Heart right ventricle (tissue), 16 donors: ENCODE results near the gene EPN2. TPM values are rescaled to one million over a fixed set of nuclear protein-coding genes. Genes with fewer than 3 reads are reported as not detected.

Experiments
- ATAC-seq, 8 donors: fragments of 200-7000 bp; cut with Tn5 transposase; one replicate each; pipeline ENCODE4 v1.9.1; 2020; ENCODE audit warnings: mild to moderate bottlenecking in 8 of 8, moderate library complexity in 8 of 8, moderate number of reproducible peaks in 1 of 8
- DNase-seq, 2 donors: peaks; one replicate each; pipeline ENCODE4 v3.0.0-alpha.2; 2020
- H3K27ac ChIP-seq, 10 donors: fragments of 200-600 bp; sonication (generic) in 2 of 10; one replicate each; pipeline versions ENCODE4 v1.5.0 to v1.8.0; 2020 to 2022; ENCODE audit warnings: mild to moderate bottlenecking in 3 of 10
- H3K27me3 ChIP-seq, 7 donors: fragments of 200-600 bp; one replicate each; pipeline ENCODE4 v1.8.0; 2021 to 2022; ENCODE audit warnings: mild to moderate bottlenecking in 2 of 7
- H3K36me3 ChIP-seq, 9 donors: fragments of 200-600 bp; sonication (generic) in 1 of 9; one replicate each; pipeline versions ENCODE4 v1.5.0 to v1.8.0; 2020 to 2022; ENCODE audit warnings: mild to moderate bottlenecking in 2 of 9
- H3K4me1 ChIP-seq, 9 donors: fragments of 200-600 bp; sonication (generic) in 1 of 9; one replicate each; pipeline versions ENCODE4 v1.5.0 to v1.8.0; 2020 to 2022; ENCODE audit warnings: mild to moderate bottlenecking in 4 of 9
- H3K4me3 ChIP-seq, 10 donors: fragments of 200-600 bp; sonication (generic) in 2 of 10; one replicate each; pipeline versions ENCODE4 v1.5.0 to v1.8.0; 2020 to 2022; ENCODE audit warnings: mild to moderate bottlenecking in 7 of 10, moderate library complexity in 2 of 10
- H3K9me3 ChIP-seq, 11 donors: fragments of 200-600 bp in 10 of 11; sonication (generic) in 2 of 11; one replicate each; pipeline versions ENCODE4 v1.5.0 to v1.8.0; 2013 to 2022; ENCODE audit warnings: mild to moderate bottlenecking in 2 of 11, control low read depth in 1 of 11, moderate library complexity in 1 of 11
- CTCF ChIP-seq, 9 donors: fragments of 200-600 bp; sonication (generic) in 2 of 9; IDR thresholded peaks; one replicate each; pipeline versions ENCODE4 v1.5.0 to v1.8.0; 2021 to 2022; ENCODE audit warnings: antibody characterized with exemption in 9 of 9, mild to moderate bottlenecking in 5 of 9, moderate library complexity in 1 of 9
- WGBS, 2 donors: extraction: QIAGEN DNeasy Blood & Tissue Kit; methylation state at CpG; one replicate each; pipeline ENCODE4 v1.1.7; 2013; ENCODE audit warnings: inconsistent platforms in 1 of 2; 5-methylcytosine and 5-hydroxymethylcytosine counted together
- intact Hi-C, 10 donors: fragments of 100-400 bp; cut with DNase I; formaldehyde crosslinking; loops; one replicate each; pipeline versions ENCODE4 v1.11.1 to v1.14.2; 2022
- polyA plus RNA-seq, 2 donors: library from polyadenylated mRNA; stranded (reverse); fragments of 200-250 nt; gene quantifications; one replicate each; pipeline ENCODE4 v1.2.3, GENCODE V29; 2013
- total RNA-seq, 10 donors: library from RNA; stranded (reverse); fragmentation: NEBNext Ultra II Directional in 3 of 10; extraction: Animal tissue kit (Norgen Biotek cat#: 25700) in 3 of 10; gene quantifications; one replicate each; pipeline versions ENCODE4 v1.2.1 to v1.2.4, GENCODE V29; 2021 to 2023
- donor health status: Arrhythmogenic right ventricular cardiomyopathy.
- donor health status: ischemic (EF 13 %, LVEDD 7.1; RV severe dilation, severe dysfunction).
- donor health status: healthy with polysubstance abuse.
- donor health status: DM: no; HTN: yes; CAD: no.
- donor health status: DM: no; HTN: no; CAD: no.
- donor health status: ischemic (EF 25% LVEDD 6.9; RV normal size, moderate dysfunction).
- donor health status: ischemic (EF 25% LVEDD 5.7; RV mildly dilated, moderate dysfunction).
- donor health status: healthy.
- donor health status: DM: yes; HTN: yes; CAD: no.
- donor health status: Ischemic cardiomyopathy.
- donor health status: ischemic (EF 35%, LVEDD 5.7; RV mildly dilated, moderate dysfunction).
- donor health status: nonischemic (EF 11% LVEDD 7.7; RV severe dilation, severe dysfunction).
- donor health status: DM: yes; HTN: yes; CAD: no.
- donor health status: PGD.
- donor health status: ischemic (EF 29% LVEDD 5.4; RV normal size, mild dysfunction).
- donor health status: nonischemic (EF 23%, LVEDD 6.1; RV moderate dilation, normal function).

Gene EPN2
- total and polyA plus RNA-seq, 12 donors = 20.0 to 83.1 (median 54.9) TPM

GRCh38 chr17:19242926-19243325 lies 5.8 kb downstream of the EPN2 start:
- H3K4me3 ChIP-seq = no peak overlapping the region
- H3K36me3 ChIP-seq = peaks cover 0 to 8% (median 0%) of the 10 kb centered on the region in 9 donors
- intact Hi-C loops = no loop called here
- no peak for DNase-seq
- TF ChIP-seq CTCF (IDR thresholded peaks at IDR 0.05) = no peak
- H3K4me1 ChIP-seq = peaks cover 15 to 81% (median 67%) of the 10 kb centered on the region in 9 donors
- peaks cover 0 to 13% (median 0%) of the 10 kb centered on the region in 7 donors for H3K27me3 ChIP-seq
- peak in 3 of 8 donors; percentile 2 to 34 (median 20) for ATAC-seq
- WGBS, 2 donors = 88 to 94% methylated on average over 7 of the region's 7 CpGs
- no peaks in the 10 kb centered on the region for H3K9me3 ChIP-seq
- peak overlapping the region in 2 of 10 donors; percentile 8 to 25 for H3K27ac ChIP-seq

GRCh38 chr17:19243838-19244237 lies 6.7 kb downstream of the EPN2 start:
- intact Hi-C loops = no loop called here
- 93 to 97% methylated on average over 1 of the region's 1 CpG for WGBS, 2 donors
- H3K27me3 ChIP-seq = peaks cover 0 to 4% (median 0%) of the 10 kb centered on the region in 7 donors
- no peak overlapping the region for H3K4me3 ChIP-seq
- DNase-seq = no peak
- H3K9me3 ChIP-seq = no peaks in the 10 kb centered on the region
- peaks cover 0 to 8% (median 0%) of the 10 kb centered on the region in 9 donors for H3K36me3 ChIP-seq
- ATAC-seq = peak in 1 of 8 donors; percentile 42
- peaks cover 21 to 83% (median 71%) of the 10 kb centered on the region in 9 donors for H3K4me1 ChIP-seq
- no peak for TF ChIP-seq CTCF (IDR thresholded peaks at IDR 0.05)
- H3K27ac ChIP-seq = no peak overlapping the region

GRCh38 chr17:19244357-19244756 lies 7.2 kb downstream of the EPN2 start:
- peaks cover 0 to 3% (median 0%) of the 10 kb centered on the region in 7 donors for H3K27me3 ChIP-seq
- no peak for ATAC-seq
- H3K27ac ChIP-seq = no peak overlapping the region
- no peaks in the 10 kb centered on the region for H3K9me3 ChIP-seq
- 87 to 92% methylated on average over 8 of the region's 8 CpGs for WGBS, 2 donors
- H3K36me3 ChIP-seq = peaks cover 0 to 5% (median 0%) of the 10 kb centered on the region in 9 donors
- peaks cover 21 to 83% (median 71%) of the 10 kb centered on the region in 9 donors for H3K4me1 ChIP-seq
- intact Hi-C loops = no loop called here
- H3K4me3 ChIP-seq = no peak overlapping the region
- no peak for DNase-seq
- TF ChIP-seq CTCF (IDR thresholded peaks at IDR 0.05) = no peak

- peaks cover 0 to 1% (median 0%) of the 10 kb centered on the region in 9 donors for H3K36me3 ChIP-seq
- intact Hi-C loops = no loop called here
- DNase-seq (no peak), ATAC-seq (no peak)
- H3K4me3 ChIP-seq = no peak overlapping the region
- no peak for TF ChIP-seq CTCF (IDR thresholded peaks at IDR 0.05)
- 72 to 84% methylated on average over 3 of the region's 3 CpGs for WGBS, 2 donors
- H3K4me1 ChIP-seq = peaks cover 24 to 83% (median 72%) of the 10 kb centered on the region in 9 donors
- no peak overlapping the region for H3K27ac ChIP-seq
- H3K27me3 ChIP-seq = no peaks in the 10 kb centered on the region
- no peaks in the 10 kb centered on the region for H3K9me3 ChIP-seq
Measured at GRCh38 chr17:19244781-19245180, 7.6 kb downstream of the EPN2 start.
